Natural killer cell (primary cell): Measurements from ENCODE around the gene CAMSAP1. TPM values are rescaled to one million over a fixed set of nuclear protein-coding genes. Genes with fewer than 3 reads are reported as not detected.

ENCODE experiments used
- ATAC-seq, 3 donors: fragments of 150-1000 bp in 2 of 3; fragments of 200-7000 bp in 1 of 3; cut with Tn5 transposase; 1 replicate in 1 of 3; 2 replicates in 2 of 3; pipeline ENCODE4 v1.10.0; 2021; ENCODE audit warnings: mild to moderate bottlenecking in 2 of 3, moderate library complexity in 2 of 3
- DNase-seq, 2 donors: peaks; one replicate each; pipeline versions ENCODE4 v3.0.0 to v3.0.0-alpha.2; 2013 to 2021; ENCODE audit warnings: mixed read lengths in 1 of 2
- H3K27ac ChIP-seq: one replicate; pipeline ENCODE4 v1.5.1; 2013; ENCODE audit warnings: mild to moderate bottlenecking, low read length
- H3K27me3 ChIP-seq: one replicate; pipeline ENCODE4 v1.6.1; 2013; ENCODE audit warnings: low read length; ENCODE audit not compliant: control insufficient read depth, insufficient read depth
- H3K36me3 ChIP-seq: one replicate; pipeline ENCODE4 v1.6.1; 2013; ENCODE audit warnings: low read length; ENCODE audit not compliant: control insufficient read depth, insufficient read depth
- H3K4me1 ChIP-seq: one replicate; pipeline ENCODE4 v1.6.1; 2013; ENCODE audit warnings: low read length; ENCODE audit not compliant: control insufficient read depth, insufficient read depth
- H3K4me3 ChIP-seq: one replicate; pipeline ENCODE4 v1.5.1; 2013; ENCODE audit warnings: low read length
- H3K9me3 ChIP-seq: one replicate; pipeline ENCODE4 v1.6.1; 2013; ENCODE audit warnings: low read length; ENCODE audit not compliant: control insufficient read depth, insufficient read depth
- H3K27ac Mint-ChIP-seq, 2 donors: one replicate each; pipeline ENCODE4 v1.8.0; 2022; ENCODE audit warnings: mild to moderate bottlenecking in 2 of 2, mixed read lengths in 2 of 2, moderate library complexity in 1 of 2
- H3K27me3 Mint-ChIP-seq, 2 donors: one replicate each; pipeline ENCODE4 v1.8.0; 2022; ENCODE audit warnings: low read depth in 2 of 2, mixed read lengths in 2 of 2
- H3K36me3 Mint-ChIP-seq: one replicate; pipeline ENCODE4 v1.8.0; 2022; ENCODE audit warnings: mixed read lengths
- H3K4me1 Mint-ChIP-seq, 2 donors: one replicate each; pipeline ENCODE4 v1.8.0; 2022; ENCODE audit warnings: mixed read lengths in 2 of 2
- H3K4me3 Mint-ChIP-seq: one replicate; pipeline ENCODE4 v1.8.0; 2022; ENCODE audit warnings: mild to moderate bottlenecking, moderate library complexity, mixed read lengths
- H3K9me3 Mint-ChIP-seq, 2 donors: one replicate each; pipeline ENCODE4 v1.8.0; 2022; ENCODE audit warnings: mixed read lengths in 2 of 2
- CTCF ChIP-seq: fragments of 200-600 bp; IDR thresholded peaks from one replicate; pipeline ENCODE4 v1.8.0; 2022; ENCODE audit warnings: antibody characterized with exemption
- WGBS: methylation state at CpG from one replicate; pipeline ENCODE4 v1.1.7; 2013; ENCODE audit warnings: missing lambda C conversion rate; ENCODE audit not compliant: insufficient coverage; 5-methylcytosine and 5-hydroxymethylcytosine counted together
- intact Hi-C: fragments of 100-400 bp; cut with micrococcal nuclease; formaldehyde crosslinking; loops from one replicate; pipeline ENCODE4 v1.14.2; 2022
- total RNA-seq, 4 donors: library from RNA; stranded (reverse); fragments of 120-200 nt in 1 of 4; gene quantifications; one replicate each; pipeline versions ENCODE4 v1.2.3 to v1.2.4, GENCODE V29; 2013 to 2022

Gene CAMSAP1
- total RNA-seq, 3 donors from 2014 or later (not counting 1 experiment from before 2014, with no cell fraction given): 25.9 to 33.5 (median 28.1) TPM

- ATAC-seq (no peak), DNase-seq (no peak)
- Histone ChIP-seq H3K4me1 (peaks cover 20% of the 10 kb centered on the region), H3K27ac (no peak overlapping the region), H3K4me3 (no peak overlapping the region), H3K9me3 (no peaks in the 10 kb centered on the region), H3K27me3 (no peaks in the 10 kb centered on the region), H3K36me3 (peaks cover 12% of the 10 kb centered on the region)
- H3K4me3 Mint-ChIP-seq: no peak overlapping the region
- no peaks in the 10 kb centered on the region for H3K27me3 Mint-ChIP-seq
- peaks cover 14% of the 10 kb centered on the region for H3K36me3 Mint-ChIP-seq
- 96% methylated on average over 21 of the region's 21 CpGs for WGBS
- H3K9me3 Mint-ChIP-seq: no peaks in the 10 kb centered on the region
- peaks cover 4 to 9% of the 10 kb centered on the region in 2 donors for H3K4me1 Mint-ChIP-seq
- TF ChIP-seq CTCF: no peak
- no peak overlapping the region for H3K27ac Mint-ChIP-seq
- intact Hi-C loops: no loop called here
These were observed 22.5 kb upstream of the CAMSAP1 start for GRCh38 chr9:135929656-135930445.

- H3K4me1 ChIP-seq: peaks cover 20% of the 10 kb centered on the region
- no peaks in the 10 kb centered on the region for H3K27me3 Mint-ChIP-seq
- TF ChIP-seq CTCF: no peak
- no peak overlapping the region for H3K4me3 Mint-ChIP-seq
- intact Hi-C loops: no loop called here
- ATAC-seq (no peak), DNase-seq (no peak)
- H3K36me3 Mint-ChIP-seq: peaks cover 14% of the 10 kb centered on the region
- no peaks in the 10 kb centered on the region for H3K9me3 ChIP-seq
- H3K27ac Mint-ChIP-seq: no peak overlapping the region
- H3K4me3 ChIP-seq: no peak overlapping the region
- peaks cover 12% of the 10 kb centered on the region for H3K36me3 ChIP-seq
- peaks cover 4 to 9% of the 10 kb centered on the region in 2 donors for H3K4me1 Mint-ChIP-seq
- no peak overlapping the region for H3K27ac ChIP-seq
- WGBS: 96% methylated on average over 27 of the region's 27 CpGs
- H3K27me3 ChIP-seq: no peaks in the 10 kb centered on the region
- H3K9me3 Mint-ChIP-seq: no peaks in the 10 kb centered on the region
These were observed 21.6 kb upstream of the CAMSAP1 start for GRCh38 chr9:135928731-135929655.

- WGBS: 83% methylated on average over 23 of the region's 23 CpGs
- Histone ChIP-seq H3K36me3 (peaks cover 12% of the 10 kb centered on the region), H3K27me3 (no peaks in the 10 kb centered on the region), H3K4me1 (peaks cover 20% of the 10 kb centered on the region), H3K9me3 (no peaks in the 10 kb centered on the region), H3K4me3 (no peak overlapping the region), H3K27ac (no peak overlapping the region)
- peak overlapping the region; percentile 10 for H3K4me3 Mint-ChIP-seq
- H3K27ac Mint-ChIP-seq: no peak overlapping the region
- ATAC-seq: no peak
- TF ChIP-seq CTCF: no peak
- no peaks in the 10 kb centered on the region for H3K27me3 Mint-ChIP-seq
- H3K36me3 Mint-ChIP-seq: peaks cover 11% of the 10 kb centered on the region
- peaks cover 4 to 9% of the 10 kb centered on the region in 2 donors for H3K4me1 Mint-ChIP-seq
- intact Hi-C loops: no loop called here
- H3K9me3 Mint-ChIP-seq: no peaks in the 10 kb centered on the region
- no peak for DNase-seq
These were observed 20.9 kb upstream of the CAMSAP1 start for GRCh38 chr9:135928074-135928730.
